ENCODE data around the gene ATP8B2. TPM values are rescaled to one million over a fixed set of nuclear protein-coding genes. Genes with fewer than 3 reads are reported as not detected.

ATP8B2 gene
- total and polyA plus RNA-seq, 4 donors: 0.75 to 16.2 (median 5.3) TPM

- WGBS: 94% methylated on average over 15 of the region's 15 CpGs
- DNase-seq (ENCODE audit: low spot score): no peak
- Histone ChIP-seq H3K36me3 (ENCODE audit: control insufficient read depth in 4 of 4, insufficient read depth in 3 of 4, low read depth in 1 of 4, low read length in 3 of 4) (peaks cover 0 to 3% (median 1%) of the 10 kb centered on the region in 4 donors), H3K27me3 (ENCODE audit: control insufficient read depth in 4 of 4, insufficient read depth in 4 of 4, low read length in 3 of 4) (no peaks in the 10 kb centered on the region), H3K9ac (ENCODE audit: low read depth in 1 of 2, low read length in 2 of 2) (no peak overlapping the region), H3K27ac (ENCODE audit: low read depth in 1 of 2, low read length in 2 of 2) (no peak overlapping the region), H3K4me3 (ENCODE audit: low read depth in 1 of 3, low read length in 3 of 3) (no peak overlapping the region), H3K4me1 (ENCODE audit: control insufficient read depth in 4 of 4, insufficient read depth in 4 of 4, low read length in 3 of 4) (peaks cover 0 to 2% (median under 1%) of the 10 kb centered on the region in 4 donors), H3K9me3 (ENCODE audit: control insufficient read depth in 4 of 4, low read length in 3 of 4) (no peaks in the 10 kb centered on the region)
- TF ChIP-seq JUND (IDR thresholded peaks at IDR 0.05) (no peak), REST (IDR thresholded peaks at IDR 0.05) (no peak), YY1 (IDR thresholded peaks at IDR 0.05) (no peak), ATF3 (IDR thresholded peaks at IDR 0.05) (no peak), RXRA (IDR thresholded peaks at IDR 0.05) (no peak), FOXA1 (IDR thresholded peaks at IDR 0.05) (no peak), RAD21 (IDR thresholded peaks at IDR 0.05) (no peak), CTCF (IDR thresholded peaks at IDR 0.05; ENCODE audit: low read depth, low read length, missing input control) (no peak), NR2F2 (IDR thresholded peaks at IDR 0.05) (no peak), FOXA2 (IDR thresholded peaks at IDR 0.05) (no peak), HNF4G (IDR thresholded peaks at IDR 0.05) (no peak), HNF4A (conservative IDR thresholded peaks at IDR 0.05) (no peak)
- TF ChIP-seq, protein P1, sequence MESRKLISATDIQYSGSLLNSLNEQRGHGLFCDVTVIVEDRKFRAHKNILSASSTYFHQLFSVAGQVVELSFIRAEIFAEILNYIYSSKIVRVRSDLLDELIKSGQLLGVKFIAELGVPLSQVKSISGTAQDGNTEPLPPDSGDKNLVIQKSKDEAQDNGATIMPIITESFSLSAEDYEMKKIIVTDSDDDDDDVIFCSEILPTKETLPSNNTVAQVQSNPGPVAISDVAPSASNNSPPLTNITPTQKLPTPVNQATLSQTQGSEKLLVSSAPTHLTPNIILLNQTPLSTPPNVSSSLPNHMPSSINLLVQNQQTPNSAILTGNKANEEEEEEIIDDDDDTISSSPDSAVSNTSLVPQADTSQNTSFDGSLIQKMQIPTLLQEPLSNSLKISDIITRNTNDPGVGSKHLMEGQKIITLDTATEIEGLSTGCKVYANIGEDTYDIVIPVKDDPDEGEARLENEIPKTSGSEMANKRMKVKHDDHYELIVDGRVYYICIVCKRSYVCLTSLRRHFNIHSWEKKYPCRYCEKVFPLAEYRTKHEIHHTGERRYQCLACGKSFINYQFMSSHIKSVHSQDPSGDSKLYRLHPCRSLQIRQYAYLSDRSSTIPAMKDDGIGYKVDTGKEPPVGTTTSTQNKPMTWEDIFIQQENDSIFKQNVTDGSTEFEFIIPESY (IDR thresholded peaks at IDR 0.05): no peak
Measured at GRCh38 chr1:154346276-154346917, 21.1 kb downstream of the ATP8B2 start.

GRCh38 chr1:154347961-154348360 is 22.6 kb downstream of the ATP8B2 start:
- H3K9ac ChIP-seq (ENCODE audit: low read depth in 1 of 2, low read length in 2 of 2): no peak overlapping the region
- peaks cover 0 to 3% (median 1%) of the 10 kb centered on the region in 4 donors for H3K36me3 ChIP-seq (ENCODE audit: control insufficient read depth in 4 of 4, insufficient read depth in 3 of 4, low read depth in 1 of 4, low read length in 3 of 4)
- H3K27ac ChIP-seq (ENCODE audit: low read depth in 1 of 2, low read length in 2 of 2): no peak overlapping the region
- H3K27me3 ChIP-seq (ENCODE audit: control insufficient read depth in 4 of 4, insufficient read depth in 4 of 4, low read length in 3 of 4): no peaks in the 10 kb centered on the region
- TF ChIP-seq GABPA (IDR thresholded peaks at IDR 0.05 in 1 of 2, conservative IDR thresholded peaks at IDR 0.05 in 1 of 2) (no peak), RXRA (IDR thresholded peaks at IDR 0.05) (no peak), REST (IDR thresholded peaks at IDR 0.05) (no peak), EGR1 (IDR thresholded peaks at IDR 0.05; ENCODE audit: low read depth in 2 of 2) (no peak), ATF3 (IDR thresholded peaks at IDR 0.05) (no peak)
- WGBS: 91% methylated on average over 3 of the region's 3 CpGs
- H3K4me1 ChIP-seq (ENCODE audit: control insufficient read depth in 4 of 4, insufficient read depth in 4 of 4, low read length in 3 of 4): peaks cover 8 to 15% (median 13%) of the 10 kb centered on the region in 4 donors
- no peaks in the 10 kb centered on the region for H3K9me3 ChIP-seq (ENCODE audit: control insufficient read depth in 4 of 4, low read length in 3 of 4)
- no peak overlapping the region for H3K4me3 ChIP-seq (ENCODE audit: low read depth in 1 of 3, low read length in 3 of 3)
- no peak for DNase-seq (ENCODE audit: low spot score)
